H9 (cell line): Measurements from ENCODE around the gene C1orf52. TPM values are rescaled to one million over a fixed set of nuclear protein-coding genes. Genes with fewer than 3 reads are reported as not detected.

Experiments
- DNase-seq: peaks from one replicate; pipeline ENCODE4 v3.0.0-alpha.2; 2017
- H2AFZ ChIP-seq: one replicate; pipeline ENCODE4 v1.6.1; 2013; ENCODE audit warnings: mild to moderate bottlenecking, low read length, control low read depth, moderate library complexity
- H2AK5ac ChIP-seq: 2 replicates; pipeline ENCODE4 v1.6.1; 2013; ENCODE audit warnings: low read length, control low read depth, mixed read lengths; ENCODE audit not compliant: insufficient read length
- H2BK120ac ChIP-seq: one replicate; pipeline ENCODE4 v1.6.1; 2013; ENCODE audit warnings: low read depth, mild to moderate bottlenecking, low read length, control low read depth, inconsistent platforms; ENCODE audit not compliant: poor library complexity, severe bottlenecking
- H2BK12ac ChIP-seq: 2 replicates; pipeline ENCODE4 v1.6.1; 2013; ENCODE audit warnings: low read length, control low read depth, mixed read lengths, low read depth; ENCODE audit not compliant: insufficient read length
- H2BK15ac ChIP-seq: 2 replicates; pipeline ENCODE4 v1.6.1; 2013; ENCODE audit warnings: low read depth, low read length, control low read depth
- H2BK20ac ChIP-seq: one replicate; pipeline ENCODE4 v1.6.1; 2013; ENCODE audit warnings: low read depth, mild to moderate bottlenecking, low read length, control low read depth, inconsistent platforms; ENCODE audit not compliant: poor library complexity, severe bottlenecking
- H2BK5ac ChIP-seq: 2 replicates; pipeline ENCODE4 v1.6.1; 2013; ENCODE audit warnings: low read length, control low read depth, mixed read lengths; ENCODE audit not compliant: insufficient read length
- H3K14ac ChIP-seq: 2 replicates; pipeline ENCODE4 v1.6.1; 2013; ENCODE audit warnings: low read length, control low read depth; ENCODE audit not compliant: insufficient read depth
- H3K18ac ChIP-seq: 2 replicates; pipeline ENCODE4 v1.6.1; 2013; ENCODE audit warnings: low read depth, mild to moderate bottlenecking, mixed read lengths, low read length, control low read depth; ENCODE audit not compliant: insufficient read length
- H3K23ac ChIP-seq: 2 replicates; pipeline ENCODE4 v1.6.1; 2013; ENCODE audit warnings: low read length, control low read depth, mixed read lengths, low read depth; ENCODE audit not compliant: insufficient read length
- H3K23me2 ChIP-seq: 2 replicates; pipeline ENCODE4 v1.6.1; 2013; ENCODE audit warnings: low read depth, mild to moderate bottlenecking, mixed read lengths, low read length, control low read depth; ENCODE audit not compliant: insufficient read length, poor library complexity, severe bottlenecking
- H3K27ac ChIP-seq: 2 replicates; pipeline ENCODE4 v1.5.1; 2013; ENCODE audit warnings: low read length, control low read depth, mixed read lengths, low read depth; ENCODE audit not compliant: insufficient read length
- H3K27me3 ChIP-seq: 2 replicates; pipeline ENCODE4 v1.6.1; 2013; ENCODE audit warnings: low read length, control low read depth, inconsistent platforms; ENCODE audit not compliant: insufficient read depth
- H3K4ac ChIP-seq: 2 replicates; pipeline ENCODE4 v1.6.1; 2013; ENCODE audit warnings: low read depth, mild to moderate bottlenecking, control low read depth, inconsistent platforms, low read length, moderate library complexity
- H3K4me1 ChIP-seq: 2 replicates; pipeline ENCODE4 v1.6.1; 2013; ENCODE audit warnings: low read length, control low read depth, inconsistent platforms; ENCODE audit not compliant: insufficient read depth
- H3K4me2 ChIP-seq: 2 replicates; pipeline ENCODE4 v1.6.1; 2013; ENCODE audit warnings: low read length, control low read depth, mixed read lengths; ENCODE audit not compliant: insufficient read length, insufficient read depth
- H3K56ac ChIP-seq: 2 replicates; pipeline ENCODE4 v1.6.1; 2013; ENCODE audit warnings: low read depth, mild to moderate bottlenecking, mixed read lengths, low read length, control low read depth; ENCODE audit not compliant: insufficient read length
- H3K79me1 ChIP-seq: 2 replicates; pipeline ENCODE4 v1.6.1; 2013; ENCODE audit warnings: low read depth, mild to moderate bottlenecking, moderate library complexity, low read length, control low read depth, inconsistent platforms; ENCODE audit not compliant: insufficient read depth, poor library complexity, severe bottlenecking
- H3K79me2 ChIP-seq: 2 replicates; pipeline ENCODE4 v1.6.1; 2013; ENCODE audit warnings: low read length, control low read depth, inconsistent platforms; ENCODE audit not compliant: insufficient read depth
- H3K9ac ChIP-seq: 2 replicates; pipeline ENCODE4 v1.6.1; 2013; ENCODE audit warnings: low read length, control low read depth, mixed read lengths; ENCODE audit not compliant: insufficient read length; ENCODE audit errors: extremely low read depth
- H3K9me3 ChIP-seq: one replicate; pipeline ENCODE4 v1.6.1; 2013; ENCODE audit warnings: low read depth, low read length, inconsistent platforms; ENCODE audit not compliant: control insufficient read depth
- H3T11ph ChIP-seq: one replicate; pipeline ENCODE4 v1.6.1; 2013; ENCODE audit warnings: mild to moderate bottlenecking, low read length, control low read depth, inconsistent platforms
- H4K20me1 ChIP-seq: one replicate; pipeline ENCODE4 v1.6.1; 2013; ENCODE audit not compliant: control insufficient read depth, insufficient read length, insufficient read depth
- H4K5ac ChIP-seq: 2 replicates; pipeline ENCODE4 v1.6.1; 2013; ENCODE audit warnings: low read depth, mild to moderate bottlenecking, mixed read lengths, low read length, control low read depth; ENCODE audit not compliant: insufficient read length
- H4K8ac ChIP-seq: replicated peaks from 2 replicates; pipeline ENCODE4 v1.6.1; 2013; ENCODE audit warnings: low read length, control low read depth, mixed read lengths, low read depth; ENCODE audit not compliant: insufficient read length
- H4K91ac ChIP-seq: 2 replicates; pipeline ENCODE4 v1.6.1; 2013; ENCODE audit warnings: low read depth, mild to moderate bottlenecking, moderate library complexity, mixed read lengths, low read length, control low read depth; ENCODE audit not compliant: insufficient read length
- H3K27ac Mint-ChIP-seq, 3 experiments: 2 replicates in 2 of 3; 3 replicates in 1 of 3; pipeline ENCODE4 v1.8.0; 2020 to 2021; ENCODE audit warnings: mixed read lengths in 3 of 3, mild to moderate bottlenecking in 1 of 3, moderate library complexity in 1 of 3
- H3K27me3 Mint-ChIP-seq: 2 replicates; pipeline ENCODE4 v1.8.0; 2021; ENCODE audit warnings: low read depth, mild to moderate bottlenecking, moderate library complexity, mixed read lengths
- H3K36me3 Mint-ChIP-seq, 3 experiments: 2 replicates in 2 of 3; 3 replicates in 1 of 3; pipeline ENCODE4 v1.8.0; 2020 to 2021; ENCODE audit warnings: low read depth in 3 of 3, mixed read lengths in 3 of 3; ENCODE audit not compliant: insufficient read depth in 1 of 3
- H3K4me1 Mint-ChIP-seq, 2 experiments: 2 replicates each; pipeline ENCODE4 v1.8.0; 2020; ENCODE audit warnings: mixed read lengths in 2 of 2
- H3K4me3 Mint-ChIP-seq, 2 experiments: 2 replicates in 1 of 2; 3 replicates in 1 of 2; pipeline ENCODE4 v1.8.0; 2020 to 2021; ENCODE audit warnings: mild to moderate bottlenecking in 2 of 2, mixed read lengths in 2 of 2, moderate library complexity in 1 of 2
- H3K9me3 Mint-ChIP-seq, 2 experiments: 2 replicates in 1 of 2; 3 replicates in 1 of 2; pipeline ENCODE4 v1.8.0; 2020; ENCODE audit warnings: mild to moderate bottlenecking in 2 of 2, mixed read lengths in 2 of 2, moderate library complexity in 1 of 2
- CTCF ChIP-seq: fragments of 200-600 bp; sonication (generic); conservative IDR thresholded peaks from 3 replicates; pipeline ENCODE4 v1.8.0; 2021; ENCODE audit warnings: antibody characterized with exemption, mild to moderate bottlenecking
- WGBS: extraction: QIAGEN DNeasy Blood & Tissue Kit; methylation state at CpG from one replicate; pipeline ENCODE4 v1.1.7; 2013; ENCODE audit warnings: missing lambda C conversion rate, low lambda C conversion rate, mixed read lengths; ENCODE audit not compliant: insufficient read length; ENCODE audit errors: extremely low coverage; 5-methylcytosine and 5-hydroxymethylcytosine counted together
- total RNA-seq: library from RNA; stranded (reverse); gene quantifications from 2 replicates; pipeline ENCODE4 v1.2.1, GENCODE V29; 2021

Gene C1orf52
- total RNA-seq, 1 experiment from 2014 or later: 45.1 TPM

GRCh38 chr1:85208488-85208887, 51.0 kb downstream of the C1orf52 start:
- Mint-ChIP-seq H3K27ac (peak overlapping the region in 1 of 3 experiments; percentile 22; a peak in 1 of 7 replicates), H3K4me3 (no peak overlapping the region), H3K27me3 (no peaks in the 10 kb centered on the region; the same call in 1 of the 2 replicates), H3K9me3 (no peaks in the 10 kb centered on the region), H3K4me1 (peaks cover 18 to 19% of the 10 kb centered on the region in 2 experiments), H3K36me3 (no peaks in the 10 kb centered on the region)
- Histone ChIP-seq H3K4me2 (no peak overlapping the region), H3K56ac (no peak overlapping the region), H3K27ac (no peak overlapping the region), H2AFZ (no peak overlapping the region), H2BK20ac (no peak overlapping the region), H4K8ac (no peak overlapping the region), H3K27me3 (no peaks in the 10 kb centered on the region), H3K23ac (no peak overlapping the region), H3K4me1 (no peaks in the 10 kb centered on the region; the same call in 1 of the 2 replicates), H3K9me3 (no peaks in the 10 kb centered on the region), H3K4ac (no peak overlapping the region), H3K14ac (no peak overlapping the region), H2BK120ac (no peak overlapping the region), H3K79me1 (no peaks in the 10 kb centered on the region), H4K91ac (no peak overlapping the region), H4K5ac (no peak overlapping the region), H3K9ac (no peak overlapping the region), H3K79me2 (no peaks in the 10 kb centered on the region), H2BK15ac (no peak overlapping the region), H3K18ac (peak overlapping the region; percentile 65), H3T11ph (no peak overlapping the region), H2BK12ac (no peak overlapping the region), H4K20me1 (no peaks in the 10 kb centered on the region), H2BK5ac (peak overlapping the region; percentile 60), H2AK5ac (no peak overlapping the region), H3K23me2 (no peaks in the 10 kb centered on the region)
- no CpG with 5 or more reads among the region's 2 CpGs for WGBS
- no peak for DNase-seq
- no peak for TF ChIP-seq CTCF
